Activated CD4-positive, alpha-beta T cell treated with anti-CD3 and anti-CD28 coated beads, Interleukin-2, amount 50 U/mL, for 16 hours (primary cell): Measurements from ENCODE around the gene COL7A1.
A peak's percentile ranks its signal among the peaks of the same experiment; 100 is the strongest.

Source experiments
- DNase-seq: peaks from one replicate; pipeline ENCODE4 v3.0.0-alpha.2; 2020

The COL7A1 gene

DNA sequence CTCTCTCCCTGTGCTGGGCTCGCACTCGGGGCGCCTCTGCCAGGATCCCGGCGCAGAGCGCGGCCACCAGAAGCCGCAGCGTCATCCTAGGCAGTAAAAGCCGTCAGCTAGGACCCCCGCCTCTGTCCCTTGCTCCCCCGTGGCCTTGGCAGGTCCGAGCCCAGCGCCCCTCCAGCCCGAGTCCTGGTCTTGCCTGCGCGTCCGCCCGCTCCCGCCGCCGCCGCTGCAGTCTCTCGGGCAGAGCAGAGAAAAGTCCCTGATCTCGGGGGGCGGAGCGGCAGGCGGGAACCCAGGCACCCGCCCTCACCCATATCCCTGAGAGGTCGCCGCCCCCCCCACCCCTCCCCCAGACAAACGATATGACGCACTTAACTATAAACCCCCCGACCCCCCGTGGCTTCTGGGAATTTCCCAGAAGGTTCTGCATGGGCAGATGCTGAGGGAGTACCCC lies at the start of gene COL7A1:
TSS of gene COL7A1 (minus strand) at position 255 of the 451 bp plus-strand sequence. CDS start at position 85, 170 bp downstream.
- DNase-seq: no peak

DNA sequence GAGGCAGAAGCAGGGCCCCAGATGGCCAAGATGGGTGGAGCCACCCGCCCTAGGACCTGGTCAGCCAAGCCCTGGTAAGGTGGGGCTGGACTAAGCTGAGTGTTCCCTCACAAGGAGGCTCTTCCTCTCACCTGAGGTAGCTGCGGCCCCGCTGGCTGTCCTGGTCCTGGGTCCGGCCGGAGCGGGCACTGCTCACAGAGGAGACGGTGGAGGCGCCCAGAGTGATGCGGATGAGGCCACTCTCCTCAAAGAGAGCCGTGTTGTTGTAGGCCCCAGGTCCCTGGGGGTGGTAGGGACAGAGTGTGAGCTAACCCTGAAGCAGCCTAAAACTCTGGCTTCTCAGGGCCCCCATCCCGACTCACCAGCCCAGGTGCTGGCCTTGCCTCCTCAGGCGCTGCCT lies 47.5 kb upstream of the COL7A1 start:
- no peak for DNase-seq

- no peak for DNase-seq
These were observed 46.3 kb upstream of the COL7A1 start for GRCh38 chr3:48641396-48641795.

DNA sequence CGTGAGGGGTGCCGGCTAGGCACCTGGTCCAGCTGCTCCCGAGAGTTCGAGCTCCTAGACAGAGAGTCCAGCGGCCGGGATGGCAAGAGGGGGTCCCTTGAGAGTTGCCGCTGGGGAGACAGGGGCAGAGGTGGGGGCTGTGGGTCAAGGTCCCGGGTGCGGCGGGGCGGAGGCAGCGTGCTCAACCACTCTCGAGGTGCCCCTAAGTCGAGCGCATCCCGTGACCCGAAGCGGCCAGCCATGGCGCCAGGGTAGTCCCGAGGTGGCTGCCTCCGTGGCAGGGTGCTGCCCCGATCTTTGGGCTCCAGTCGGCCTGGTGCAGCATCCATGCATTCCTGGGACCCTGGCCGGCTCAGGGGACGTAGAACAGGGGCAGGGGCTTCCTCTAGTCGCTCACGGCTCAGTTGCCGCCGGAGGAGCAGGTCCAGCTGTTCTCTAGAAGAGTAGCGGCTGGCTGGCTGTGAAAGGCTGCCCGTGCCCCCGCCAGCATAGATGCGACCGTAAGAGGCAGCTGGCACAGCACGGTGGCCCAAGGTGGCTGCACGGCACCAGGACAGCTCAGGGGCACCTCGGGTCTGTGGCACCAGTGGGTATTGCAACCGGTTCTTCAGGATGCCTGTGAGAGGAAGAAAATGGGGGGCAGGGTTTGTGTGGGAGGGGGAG lies 44.9 kb upstream of the COL7A1 start:
- DNase-seq: no peak

DNA sequence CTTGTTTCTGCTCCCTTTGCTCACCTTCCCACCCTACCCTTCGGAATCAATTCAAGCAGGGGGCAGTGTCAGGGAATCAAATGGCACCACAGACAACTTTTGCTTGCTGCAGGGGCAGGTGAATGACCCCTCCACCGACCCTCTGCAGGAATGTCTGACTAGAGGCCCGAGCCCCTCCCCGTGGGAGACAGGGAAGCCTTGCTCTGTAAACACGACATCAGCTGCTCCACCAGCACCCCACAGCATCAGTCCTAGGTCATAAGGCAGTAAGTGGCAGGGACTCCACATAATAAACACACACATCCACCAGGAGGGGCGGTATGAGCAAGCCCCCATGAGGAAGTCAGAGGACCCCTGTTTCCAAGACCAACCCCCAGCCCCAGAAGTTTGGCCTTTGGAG lies 42.2 kb upstream of the COL7A1 start:
- no peak for DNase-seq

- DNase-seq: no peak
These were observed 41.1 kb upstream of the COL7A1 start for GRCh38 chr3:48636149-48636655.

DNA sequence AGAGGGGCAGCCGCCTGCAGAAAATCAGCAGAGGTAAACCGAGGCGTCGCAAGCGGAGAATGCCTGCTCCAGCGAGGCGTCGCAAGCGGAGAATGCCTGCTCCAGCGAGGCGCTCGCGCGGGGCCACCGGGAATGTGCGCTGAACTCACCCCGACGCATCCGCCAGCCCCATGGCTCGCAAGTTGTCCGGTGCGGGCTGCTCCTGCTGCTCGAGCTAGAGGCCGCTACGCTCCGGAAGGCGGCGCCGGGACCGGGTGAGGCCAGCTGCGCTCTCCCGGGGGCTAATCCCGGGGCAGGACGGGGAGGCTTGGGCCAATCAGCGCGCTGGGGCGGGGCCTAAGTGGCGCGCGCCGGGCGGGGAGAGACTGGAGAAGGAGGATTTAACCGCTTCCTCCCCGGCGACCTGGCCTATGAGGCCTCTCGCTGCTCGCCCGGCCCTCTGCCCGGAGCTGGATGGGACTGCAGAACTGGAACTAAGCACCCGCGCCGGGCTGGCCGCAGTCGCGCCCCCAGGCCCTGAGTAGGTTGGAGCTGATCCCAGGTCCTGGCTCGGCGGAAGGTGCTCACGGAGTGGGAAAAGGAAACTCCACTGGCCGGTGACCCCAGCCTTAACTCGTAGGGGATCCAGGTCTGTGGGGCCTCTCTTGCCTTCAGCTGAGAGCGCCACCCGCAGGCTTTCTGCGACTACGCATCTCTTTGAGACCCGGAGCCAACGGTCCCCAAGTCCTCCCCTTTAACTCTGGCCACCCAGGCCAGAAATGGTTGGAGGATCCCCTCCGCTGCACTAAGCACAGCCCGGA lies 40.3 kb upstream of the COL7A1 start, which contains the start of gene SLC26A6:
TSS of gene SLC26A6 (minus strand) at position 240 of the 800 bp plus-strand sequence. CDS start at position 172, 68 bp downstream.
- DNase-seq: peak; percentile 97

DNA sequence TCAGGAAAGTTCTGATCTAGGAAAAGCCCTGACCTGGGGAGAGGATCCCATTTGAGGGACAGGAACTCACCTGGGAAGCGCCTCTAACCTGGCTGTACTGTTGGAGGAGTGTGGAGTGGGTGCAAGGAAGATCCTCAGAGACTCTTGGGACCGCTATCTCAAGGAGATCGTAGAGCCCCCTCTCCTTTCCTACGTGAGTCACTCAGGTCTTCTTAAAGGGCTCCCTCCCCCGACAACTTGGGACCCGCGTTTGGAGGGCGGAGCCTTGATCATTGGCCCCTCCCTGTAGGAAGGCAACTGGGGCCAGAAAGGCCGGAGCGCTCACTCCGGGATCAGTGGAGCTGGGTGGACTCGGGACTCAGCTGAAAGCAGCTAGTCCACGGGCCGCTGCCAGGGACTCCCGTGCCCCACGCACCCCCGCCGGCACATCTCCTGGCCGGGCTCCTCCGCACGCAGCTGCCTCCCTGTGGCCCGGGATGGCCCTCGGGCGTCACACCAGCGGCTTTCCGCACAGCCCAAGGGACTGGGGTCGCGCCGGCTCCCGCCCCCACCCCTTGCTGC lies 39.6 kb upstream of the COL7A1 start:
- peak; percentile 59 for DNase-seq

DNA sequence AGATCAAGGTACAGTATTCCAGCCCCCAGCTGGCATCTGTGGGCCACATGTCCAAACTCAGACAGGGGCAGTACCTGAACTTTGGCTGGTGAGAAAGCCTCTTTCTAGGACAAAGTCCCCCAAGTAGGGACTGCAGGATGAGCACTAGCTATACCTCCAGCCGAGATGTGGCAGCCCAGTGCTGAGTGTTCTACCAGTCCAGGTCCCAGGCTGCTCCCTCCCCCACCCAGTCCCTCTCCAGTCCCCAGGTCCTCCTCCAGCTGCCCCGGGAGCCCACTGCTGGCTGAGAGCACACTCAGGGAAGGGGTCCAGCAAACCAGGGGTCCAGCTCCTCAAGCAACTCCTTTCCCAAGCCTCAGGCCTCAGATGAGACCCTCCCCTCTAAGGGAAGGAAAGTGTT lies 38.6 kb upstream of the COL7A1 start:
- no peak for DNase-seq

DNA sequence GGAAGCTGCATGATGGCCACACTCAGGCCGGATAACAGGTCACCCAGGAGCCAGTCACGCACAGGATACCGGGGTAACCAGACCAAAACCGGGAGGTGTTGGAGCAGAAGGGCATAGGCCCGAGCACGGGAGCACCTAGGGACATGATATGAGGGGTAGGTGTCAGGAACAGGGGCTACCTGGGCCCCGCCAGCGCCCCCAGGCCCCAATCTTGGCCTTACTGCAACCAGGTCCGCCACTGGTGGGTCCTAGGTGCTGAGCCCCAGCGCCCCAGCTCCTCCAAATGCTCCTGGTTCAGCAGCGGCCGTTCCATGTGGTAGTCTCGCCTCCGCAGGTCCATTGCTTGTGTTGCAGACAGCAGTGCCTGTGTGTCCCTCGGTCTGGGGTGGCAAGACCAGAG lies 38.1 kb upstream of the COL7A1 start:
- no peak for DNase-seq

DNA sequence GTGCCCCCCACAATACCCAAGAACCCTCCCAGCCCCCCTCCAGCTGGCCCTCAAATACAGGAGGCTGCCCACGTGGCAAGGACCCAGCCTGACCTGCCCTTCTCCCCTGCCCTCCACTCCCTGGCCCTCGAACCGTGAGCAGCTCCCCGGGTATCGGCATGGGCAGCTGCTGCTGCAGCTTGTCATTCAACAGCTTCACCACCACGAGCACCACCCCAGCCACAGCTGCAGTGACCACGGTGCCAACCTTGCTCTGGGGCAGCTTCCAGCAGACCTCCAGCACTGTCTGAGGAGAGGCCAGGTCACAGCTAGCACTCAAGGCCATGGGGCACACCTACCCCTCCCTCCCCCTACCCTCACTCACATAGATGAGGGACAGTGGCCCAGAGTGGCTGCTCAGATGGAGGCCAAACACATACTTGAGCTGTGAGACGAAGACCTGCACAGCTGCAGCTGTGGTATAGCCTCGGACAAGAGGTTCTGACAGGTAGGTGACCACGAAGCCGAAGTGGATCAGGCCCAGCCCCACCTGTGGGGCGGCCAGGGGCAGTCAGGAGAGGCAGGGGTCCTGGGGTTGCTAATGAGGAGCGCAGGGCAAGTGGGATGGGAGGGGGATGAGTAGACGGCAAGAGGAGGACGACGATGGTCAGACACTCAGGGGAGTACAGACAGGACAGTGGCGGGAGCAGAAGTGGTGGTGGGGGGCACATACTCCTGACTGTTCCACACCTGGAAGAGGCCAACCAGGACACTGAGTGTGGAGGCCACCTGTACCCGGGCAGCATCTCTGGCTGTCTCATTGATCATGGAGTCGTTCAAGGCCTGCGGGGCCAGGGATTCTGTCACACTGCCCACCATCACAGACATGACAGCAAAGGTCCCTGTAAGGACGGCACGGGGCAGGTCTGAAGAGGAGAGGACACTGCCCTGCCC lies 36.7 kb upstream of the COL7A1 start:
- no peak for DNase-seq

- DNase-seq: no peak
These were observed 35.7 kb upstream of the COL7A1 start for GRCh38 chr3:48630833-48631232.

DNA sequence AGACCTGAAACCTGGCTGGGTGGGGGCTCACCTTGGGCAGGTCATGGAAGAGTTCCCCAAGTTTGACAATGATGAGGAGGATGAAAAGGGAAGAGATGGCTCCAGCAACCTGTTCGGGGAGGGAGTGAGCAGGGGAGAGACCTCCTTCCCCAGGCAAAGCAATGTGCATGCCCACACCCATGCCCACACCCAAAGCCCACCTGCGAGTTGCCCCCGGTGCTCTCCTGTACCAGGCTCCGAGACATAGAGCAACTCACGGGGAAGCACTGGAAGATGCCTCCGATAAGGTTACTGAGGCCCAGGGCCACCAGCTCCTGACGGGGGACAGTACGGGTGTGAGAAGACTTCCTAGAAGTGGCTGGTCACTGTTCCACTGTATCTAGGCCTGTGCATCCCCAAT lies 35.3 kb upstream of the COL7A1 start:
- no peak for DNase-seq

- DNase-seq: no peak
These were observed 34.8 kb upstream of the COL7A1 start for GRCh38 chr3:48629894-48630293.

DNA sequence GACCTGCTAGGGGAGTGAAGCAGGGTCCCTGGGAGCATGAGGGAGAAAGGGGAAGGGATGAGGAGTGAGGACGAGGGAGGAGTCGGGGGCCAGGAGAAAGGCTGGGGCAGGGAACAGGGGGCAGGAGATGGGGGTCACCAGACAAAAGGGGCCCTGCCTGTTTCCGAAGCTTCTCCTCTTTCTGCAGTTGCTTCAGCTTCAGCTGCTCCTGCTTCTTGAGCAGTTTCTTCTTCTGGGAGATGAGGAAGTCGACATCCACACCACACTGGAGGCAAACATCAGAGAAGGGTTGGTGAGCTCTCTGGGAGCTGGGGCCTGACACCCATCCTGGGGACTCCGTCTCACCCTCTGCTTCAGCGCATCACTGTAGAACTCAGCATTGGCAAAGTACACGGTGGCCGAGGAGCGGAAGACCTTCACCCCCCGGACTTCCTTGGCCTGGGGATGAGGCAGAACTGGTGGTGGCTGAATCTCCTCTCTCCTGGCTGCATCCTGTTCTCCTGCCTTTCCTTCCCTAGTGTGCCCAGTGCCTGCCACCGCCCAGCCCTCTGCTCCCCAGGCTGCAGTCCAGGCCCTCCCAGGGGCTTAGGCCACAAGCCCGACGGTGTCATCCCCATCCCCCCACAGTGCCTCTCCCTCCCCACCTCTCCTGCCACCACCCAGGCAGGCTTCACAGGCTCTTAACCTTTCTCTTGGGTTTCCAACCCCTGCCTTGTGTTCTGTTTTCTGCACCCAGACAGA lies 33.3 kb upstream of the COL7A1 start:
- DNase-seq: no peak

DNA sequence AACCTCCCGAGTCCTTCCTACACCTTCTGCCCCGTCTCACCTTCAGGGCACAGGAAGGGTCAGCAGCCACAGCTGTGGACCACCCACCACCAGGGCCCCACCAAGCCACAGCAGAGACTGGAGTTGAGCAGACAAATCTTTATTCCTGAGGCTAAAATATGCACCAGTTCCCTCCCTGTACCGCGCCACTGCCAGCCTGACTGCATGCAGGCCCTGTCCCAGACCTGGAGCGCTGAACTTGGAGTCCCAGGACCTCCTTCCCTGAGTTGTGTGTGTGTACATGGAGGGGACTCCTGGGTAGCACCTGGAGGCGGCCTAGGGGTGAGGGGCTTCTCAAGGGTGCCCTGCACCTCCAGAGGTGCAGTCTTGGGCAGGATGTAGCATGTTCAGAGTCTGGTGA lies 30.5 kb upstream of the COL7A1 start:
- no peak for DNase-seq

DNA sequence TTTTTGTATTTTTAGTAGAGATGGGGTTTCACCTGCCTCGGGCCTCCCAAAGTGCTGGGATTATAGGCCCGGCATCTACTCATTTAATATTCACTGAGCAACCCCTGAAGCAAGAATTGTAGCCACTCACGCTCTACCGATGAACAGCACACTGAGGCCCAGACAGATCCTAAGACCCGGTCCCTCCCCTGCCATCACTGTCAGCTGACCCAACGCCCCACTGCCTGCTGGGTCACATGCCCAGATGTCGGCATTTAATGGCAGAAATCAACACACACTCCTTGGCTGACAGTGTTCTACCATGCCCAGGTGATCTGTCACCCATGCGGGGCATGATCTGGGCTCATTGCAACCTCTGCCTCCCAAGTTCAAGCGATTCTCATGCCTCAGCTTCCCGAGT lies 29.6 kb upstream of the COL7A1 start:
- DNase-seq: no peak

- DNase-seq: no peak
These were observed 28.9 kb upstream of the COL7A1 start for GRCh38 chr3:48623851-48624547.

DNA sequence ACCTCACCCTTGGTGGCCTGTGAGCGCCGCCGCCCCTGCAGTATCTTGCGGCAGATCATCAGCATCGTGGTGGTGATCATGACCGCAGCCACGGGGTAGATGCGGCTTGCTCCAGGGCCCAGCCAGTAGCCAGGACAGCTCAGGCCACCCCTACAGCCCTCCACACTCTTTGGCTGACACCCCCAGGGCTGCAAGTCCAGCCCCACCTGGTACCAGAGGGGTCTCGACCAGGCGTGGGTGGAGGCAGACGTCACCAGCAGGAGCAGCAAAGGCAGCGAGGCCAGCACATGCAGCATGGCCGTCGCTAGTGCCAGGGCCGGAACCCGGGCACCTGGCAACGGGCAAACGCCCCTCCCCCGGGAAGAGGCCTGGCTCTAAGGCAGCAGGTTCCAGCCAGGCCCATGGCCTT lies 26.3 kb upstream of the COL7A1 start, which contains the start of gene TMEM89:
TSS of gene TMEM89 (minus strand) at position 309 of the 409 bp plus-strand sequence. CDS start at position 296, 13 bp downstream.
- DNase-seq: no peak

DNA sequence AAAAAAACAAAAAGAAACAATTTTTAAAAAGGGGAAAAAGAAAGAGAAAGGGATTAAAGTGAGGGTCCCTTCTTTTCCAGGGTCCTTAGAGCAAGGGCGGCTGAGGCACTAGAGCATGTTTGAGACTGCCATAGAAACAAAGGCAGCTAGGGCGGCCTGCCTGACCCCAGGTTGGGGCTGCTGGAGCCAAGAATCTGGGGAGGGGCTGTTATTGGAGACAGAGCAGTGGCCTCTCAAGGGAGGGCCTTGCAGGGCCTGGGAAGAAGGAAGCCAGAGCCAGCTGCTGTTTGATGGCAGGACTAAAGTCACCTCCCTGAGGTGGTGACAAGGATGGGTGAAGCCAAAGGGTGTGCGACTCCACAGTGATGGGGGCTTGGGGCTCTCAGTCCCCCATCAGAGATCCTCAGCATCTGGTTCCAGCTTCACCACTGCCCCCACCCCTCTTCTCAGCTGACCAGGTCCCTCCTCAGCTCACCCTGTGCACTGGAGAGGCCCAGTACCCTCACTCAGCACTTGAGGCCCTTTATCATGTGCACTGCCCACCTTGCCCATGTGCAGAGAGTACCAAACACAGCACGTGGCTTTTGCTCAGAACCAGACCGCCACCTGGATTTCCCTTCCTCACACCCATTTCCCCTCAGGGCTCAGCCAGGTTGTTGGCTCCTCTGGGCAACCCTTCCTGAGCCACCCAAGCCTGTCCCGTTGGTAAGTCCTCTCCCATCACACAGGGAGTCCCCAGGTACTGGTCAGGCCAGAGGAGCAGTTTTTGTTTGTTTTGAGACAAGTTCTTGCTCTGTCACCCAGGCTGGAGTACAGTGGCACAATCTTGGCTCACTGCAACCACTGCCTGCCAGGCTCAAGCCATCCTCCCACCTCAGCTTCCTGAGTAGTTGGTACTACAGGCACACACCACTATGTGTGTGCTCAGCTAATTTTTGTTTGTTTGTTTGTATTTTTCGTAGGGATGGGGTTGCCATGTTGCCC lies 24.7 kb upstream of the COL7A1 start:
- DNase-seq: no peak
